ENCODE results near the gene ADAM19.

ADAM19 gene

DNA sequence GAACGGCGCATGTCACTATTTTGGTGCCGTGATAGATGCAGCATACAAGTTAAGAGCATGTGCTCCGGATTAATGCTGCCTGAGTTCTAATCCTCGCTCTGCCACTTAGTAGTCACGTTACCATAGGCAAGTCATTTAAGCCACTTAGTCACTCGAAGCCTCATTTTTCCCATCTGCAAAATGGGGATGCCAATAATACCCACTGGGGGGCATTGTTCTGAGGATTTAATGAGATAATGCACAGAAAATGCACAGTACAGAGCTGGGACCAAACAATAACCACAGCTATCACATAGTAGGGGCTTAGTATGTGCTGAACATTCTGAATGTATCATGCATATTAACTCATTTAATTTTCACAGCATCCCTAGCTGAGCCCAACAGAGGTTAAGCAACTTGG is 106.5 kb downstream of the ADAM19 start:
- FAIRE-seq = no peak

DNA sequence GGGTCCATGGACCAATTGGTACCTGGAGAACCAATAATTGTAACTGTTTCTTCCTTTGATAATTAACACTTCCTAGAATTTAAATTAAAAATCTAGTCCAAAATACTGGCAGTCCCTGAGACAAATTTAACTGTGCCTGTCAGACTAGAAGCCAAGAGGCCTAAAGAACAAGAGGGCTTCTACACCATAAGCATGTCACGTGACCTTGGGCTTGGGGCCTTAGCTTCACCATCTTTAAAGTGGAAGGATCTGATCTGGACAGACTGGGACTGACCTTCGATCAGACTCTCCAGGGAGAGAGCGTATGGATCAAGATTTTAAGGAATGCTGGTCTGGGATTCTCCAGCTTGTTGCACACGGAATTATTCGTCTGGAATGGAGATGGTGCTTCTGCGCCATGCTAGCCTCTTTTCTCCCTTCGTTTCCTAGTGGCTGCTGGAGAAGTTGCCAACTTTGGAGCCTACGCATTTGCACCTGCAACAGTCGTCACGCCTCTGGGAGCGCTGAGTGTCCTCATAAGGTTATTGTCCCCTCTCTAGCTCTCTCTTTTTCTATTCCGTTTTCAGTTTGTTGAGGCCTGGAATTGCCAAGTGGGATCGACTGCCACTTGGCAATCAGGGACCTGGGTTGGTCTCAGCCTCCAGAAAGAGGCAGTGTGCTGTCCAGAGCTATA is 107.1 kb downstream of the ADAM19 start:
- no peak for FAIRE-seq

More for the DNA sequence above, 106.5 kb downstream of the ADAM19 start:
- DNase-seq (ENCODE audit: low spot score) = no peak

DNA sequence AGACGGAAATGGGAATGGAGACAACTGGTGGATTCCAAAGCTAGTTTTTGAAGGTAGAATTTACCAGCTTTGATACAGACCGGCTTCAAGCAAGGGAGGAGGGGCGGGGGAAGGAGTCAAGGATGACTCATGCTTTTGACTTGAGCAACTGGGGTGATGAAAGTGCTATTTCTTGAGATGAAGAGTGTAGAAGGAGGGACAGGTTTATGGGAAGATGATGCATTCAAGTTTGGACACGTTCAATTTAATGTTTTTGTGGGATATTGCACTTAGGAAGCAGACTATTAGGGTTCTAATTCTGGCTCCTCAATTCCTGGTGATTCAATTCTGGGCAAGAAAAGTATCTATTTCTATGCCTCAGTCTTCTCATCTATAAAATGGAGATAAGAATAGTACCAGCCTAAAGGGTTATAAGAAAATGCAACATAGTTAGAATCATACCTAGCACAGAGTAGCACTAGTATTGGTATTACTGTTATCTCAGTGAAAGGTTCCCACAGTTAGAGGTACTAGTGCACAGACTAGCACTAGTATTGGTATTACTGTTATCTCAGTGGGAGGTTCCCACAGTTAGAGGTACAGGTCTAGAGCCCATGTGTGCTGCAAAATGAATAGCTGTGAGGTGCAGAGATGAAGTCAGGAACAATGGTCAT is 110.9 kb downstream of the ADAM19 start:
- FAIRE-seq (peak; percentile 23), DNase-seq (ENCODE audit: low spot score) (peak; percentile 76)

More for the DNA sequence above, 107.1 kb downstream of the ADAM19 start:
- no peak for DNase-seq (ENCODE audit: low spot score)

DNA sequence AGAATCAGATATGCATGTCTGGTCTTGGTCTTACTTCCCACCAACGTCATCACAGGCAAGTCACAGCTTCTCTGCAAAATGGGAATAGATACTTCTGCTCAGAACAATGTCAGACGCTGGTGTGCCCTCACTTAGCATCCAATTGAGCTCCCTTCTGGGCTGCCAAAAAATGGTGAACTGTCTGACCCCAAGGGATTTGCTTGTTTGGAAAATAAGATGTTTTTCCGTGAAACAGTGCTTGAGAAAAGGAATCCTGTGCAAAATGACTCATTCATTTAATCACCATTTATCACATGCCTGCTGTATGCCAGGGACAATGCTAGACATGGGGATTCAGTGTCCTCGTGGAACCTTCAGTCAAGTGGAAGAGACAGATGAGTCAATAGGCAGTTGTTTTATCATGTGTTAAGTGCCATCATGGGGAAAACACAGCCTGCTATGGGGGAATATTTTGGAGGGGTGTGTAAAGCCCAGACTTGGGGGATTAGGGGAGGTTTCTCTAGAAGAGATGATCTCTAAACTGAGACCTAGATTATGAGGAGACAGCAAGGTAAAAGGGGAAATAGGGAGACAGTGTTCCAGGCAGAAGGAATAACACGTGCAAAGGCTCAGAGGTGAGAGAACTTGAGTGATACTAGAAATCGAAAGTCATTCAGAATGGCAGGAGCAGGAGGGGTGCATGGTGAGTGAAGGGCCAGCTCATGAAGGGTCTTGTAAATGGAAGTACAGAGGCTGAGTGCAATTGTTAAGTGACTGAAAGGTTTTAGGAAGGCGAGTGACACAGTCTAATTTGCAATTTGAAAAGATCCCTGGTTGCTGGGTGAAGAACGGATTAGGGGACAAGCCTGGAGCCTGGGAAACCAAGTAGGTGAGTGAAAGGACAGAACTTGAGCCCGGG is 111.7 kb downstream of the ADAM19 start:
- no peak for FAIRE-seq

DNA sequence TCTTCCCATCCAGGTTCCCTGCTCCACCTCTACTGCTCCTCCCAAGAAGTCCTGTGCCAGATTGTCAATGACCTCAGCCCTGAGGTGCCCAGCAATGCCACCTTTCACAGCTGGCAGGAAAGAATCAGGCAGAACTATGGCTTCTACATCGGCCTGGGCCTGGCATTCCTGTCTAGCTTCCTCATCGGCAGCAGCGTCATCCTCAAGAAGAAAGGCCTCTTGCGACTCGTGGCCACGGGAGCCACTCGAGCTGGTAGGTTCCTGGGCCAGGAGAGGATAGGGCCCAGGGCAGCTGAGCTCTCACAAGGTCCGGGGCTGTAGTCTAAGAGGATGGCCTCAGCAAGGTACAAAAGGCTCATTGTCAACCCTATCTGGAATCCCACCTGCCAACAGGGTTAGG is 112.5 kb downstream of the ADAM19 start:
- FAIRE-seq (no peak), DNase-seq (ENCODE audit: low spot score) (no peak)

More for the DNA sequence above, 111.7 kb downstream of the ADAM19 start:
- DNase-seq (ENCODE audit: low spot score) = peak; percentile 38

DNA sequence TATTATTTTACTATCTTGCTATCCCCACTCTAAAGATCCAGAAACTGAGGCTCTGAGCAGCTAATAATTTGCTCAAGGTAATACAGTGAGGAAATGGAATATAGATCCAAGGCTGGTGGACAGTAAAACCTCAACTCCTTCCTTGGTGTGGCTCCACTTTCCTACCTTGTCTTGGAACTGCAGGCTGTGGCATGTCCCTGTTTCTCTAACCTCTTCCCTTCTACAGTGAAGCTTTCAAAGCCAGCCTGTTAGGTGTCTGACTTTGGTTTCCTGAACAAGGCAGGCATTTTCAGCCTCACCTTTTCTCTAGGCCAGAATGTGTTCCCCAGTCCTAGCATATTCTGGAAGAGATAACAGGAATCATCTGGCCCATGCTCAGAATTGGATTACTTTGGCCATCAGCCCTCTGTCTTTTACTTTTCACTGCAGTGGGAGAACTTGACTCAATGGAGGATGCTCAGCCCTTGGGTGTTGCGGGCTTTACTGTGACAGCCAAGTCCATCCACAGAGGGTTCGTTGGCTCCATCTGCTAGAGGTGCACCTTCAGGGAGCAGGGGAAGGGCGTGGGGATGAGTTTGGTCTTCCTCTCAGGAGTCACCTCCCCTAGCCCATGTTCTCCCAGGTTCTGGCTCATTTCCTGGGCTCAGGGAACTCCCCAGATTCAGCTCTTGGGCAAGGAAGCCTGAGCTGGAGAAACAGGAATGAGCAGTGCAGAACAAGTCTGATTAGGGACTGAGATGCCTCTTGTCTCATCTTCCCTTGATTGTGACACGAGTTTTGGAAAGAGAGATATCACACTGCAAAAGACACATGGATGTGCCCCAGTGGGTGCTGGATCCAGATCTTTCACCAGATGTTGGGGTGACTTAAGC is 114.4 kb downstream of the ADAM19 start:
- FAIRE-seq (no peak), DNase-seq (ENCODE audit: low spot score) (no peak)

DNA sequence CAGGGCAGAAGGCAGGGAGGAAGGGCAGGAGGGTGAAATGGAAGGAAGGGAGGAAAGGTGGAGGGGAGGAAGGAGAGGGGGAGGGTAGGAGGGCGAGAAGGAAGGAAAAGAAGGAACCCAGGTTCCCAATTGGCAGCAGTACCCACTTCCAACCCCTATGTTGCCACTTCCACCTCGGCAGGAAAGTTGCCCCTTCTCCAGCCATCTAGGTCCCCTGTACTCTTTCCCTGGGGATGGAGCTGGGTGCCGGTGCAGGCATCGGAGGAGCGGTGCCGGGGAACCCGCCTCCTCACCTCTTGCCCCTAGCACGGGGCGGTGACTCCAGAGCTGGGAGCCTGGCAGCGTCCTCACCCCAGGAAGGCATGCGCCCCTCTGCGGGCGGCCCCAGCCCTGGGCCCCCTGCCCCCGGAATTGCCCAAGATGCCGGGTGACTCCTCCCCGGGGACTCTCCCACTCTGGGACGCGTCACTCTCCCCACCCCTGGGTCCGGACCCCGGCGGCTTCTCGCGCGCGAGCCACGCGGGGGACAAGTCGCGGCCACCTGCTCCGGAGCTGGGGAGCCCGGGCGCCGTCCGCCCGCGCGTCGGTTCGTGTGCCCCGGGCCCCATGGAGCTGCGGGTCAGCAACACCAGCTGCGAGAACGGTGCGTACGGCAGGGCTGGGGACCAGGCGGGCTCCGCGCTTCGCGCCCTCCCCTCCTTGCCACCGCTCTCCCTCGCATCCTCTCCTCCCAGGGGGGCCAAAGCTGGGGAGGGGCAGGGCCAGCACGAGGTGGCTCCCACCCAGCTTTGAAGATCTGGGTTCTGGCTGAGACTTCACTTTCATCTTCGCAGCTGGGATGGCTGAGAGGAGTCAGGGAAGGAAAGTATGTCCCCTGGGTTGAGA is 115.6 kb downstream of the ADAM19 start, which contains the start of gene NIPAL4:
TSS of gene NIPAL4 (plus strand) at position 499 of the 885 bp plus-strand sequence. CDS start at position 607, 108 bp downstream.
- DNase-seq (ENCODE audit: low spot score) = peak; percentile 57

DNA sequence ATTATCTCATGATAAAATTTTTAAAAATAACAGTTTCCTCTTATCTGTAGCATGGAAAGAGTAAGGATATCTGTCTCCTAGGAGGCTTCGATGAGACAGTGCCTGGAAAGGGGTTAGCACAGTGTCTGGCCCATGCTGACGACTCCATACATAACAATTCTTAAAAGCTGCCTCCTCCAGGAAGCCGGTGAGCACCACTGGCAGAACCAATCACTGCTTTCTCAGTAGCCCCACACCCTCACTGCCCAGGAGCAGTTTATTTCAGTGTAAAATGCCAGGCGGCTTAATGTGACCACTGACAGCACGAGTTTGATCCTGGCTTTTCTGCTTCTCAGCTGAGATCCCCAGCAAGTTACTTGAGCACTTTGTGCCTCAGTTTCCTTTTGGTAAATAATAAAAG is 116.7 kb downstream of the ADAM19 start:
- no peak for DNase-seq (ENCODE audit: low spot score)
- FAIRE-seq = no peak

More for the DNA sequence above, 115.6 kb downstream of the ADAM19 start, which contains the start of gene NIPAL4:
- FAIRE-seq = no peak

DNA sequence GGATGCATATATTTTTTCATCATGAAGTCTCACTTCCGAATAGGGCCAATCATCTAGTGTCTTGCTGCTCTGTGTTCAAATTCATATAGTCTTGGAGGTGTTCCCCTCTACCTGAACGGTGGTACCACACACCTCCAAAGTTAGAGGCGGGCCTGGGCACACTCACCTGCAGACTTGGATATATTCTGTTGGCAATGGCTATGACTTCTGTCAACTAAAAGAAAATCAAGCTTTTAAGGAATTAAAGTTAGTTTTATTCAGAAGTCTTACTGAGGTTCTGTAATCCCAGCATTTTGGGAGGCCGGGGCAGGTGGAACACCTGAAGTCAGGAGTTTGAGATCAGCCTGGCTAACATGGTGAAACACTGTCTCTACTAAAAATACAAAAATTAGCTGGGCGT is 118.2 kb downstream of the ADAM19 start:
- FAIRE-seq (no peak), DNase-seq (ENCODE audit: low spot score) (no peak)

DNA sequence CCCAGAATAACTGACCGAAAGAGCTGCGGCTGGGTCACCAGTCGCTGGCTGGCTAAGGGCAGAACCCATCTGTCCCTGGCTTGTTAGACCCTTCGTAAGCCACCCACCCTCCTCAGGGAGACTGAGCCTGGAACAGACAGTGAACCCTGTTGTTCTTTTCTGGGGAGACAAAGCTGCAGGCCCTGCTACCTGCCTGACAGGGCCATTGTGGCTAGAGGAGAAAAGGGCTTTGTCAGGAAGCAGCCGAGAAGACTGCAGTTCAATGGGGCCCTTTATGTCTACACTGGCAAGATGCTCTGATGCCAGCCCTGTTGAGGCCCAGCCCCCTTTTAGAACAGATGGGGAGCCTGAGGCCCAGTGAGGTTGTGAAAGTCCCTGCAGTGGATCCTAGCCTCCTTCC is 119.3 kb downstream of the ADAM19 start:
- no peak for FAIRE-seq
- DNase-seq (ENCODE audit: low spot score) = no peak

DNA sequence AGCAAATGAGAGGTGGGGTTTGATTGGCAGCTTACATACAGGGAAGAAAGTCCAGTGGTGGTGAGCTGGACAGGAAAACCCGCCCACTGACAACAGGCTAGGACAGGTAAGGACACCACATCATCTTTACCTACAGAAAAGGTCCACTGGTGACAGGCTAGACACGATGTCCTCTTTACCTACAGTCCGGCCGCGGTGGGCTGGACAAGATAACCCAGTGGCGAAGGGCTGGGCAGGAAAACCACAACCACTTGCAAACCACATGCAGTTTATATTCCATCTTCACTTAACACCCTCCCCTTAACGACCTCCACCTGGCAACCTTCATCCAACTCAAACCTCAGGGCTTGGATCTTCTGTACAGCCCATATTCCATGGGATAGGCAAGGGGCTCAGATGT is 120.5 kb downstream of the ADAM19 start:
- FAIRE-seq = peak; percentile 5

DNA sequence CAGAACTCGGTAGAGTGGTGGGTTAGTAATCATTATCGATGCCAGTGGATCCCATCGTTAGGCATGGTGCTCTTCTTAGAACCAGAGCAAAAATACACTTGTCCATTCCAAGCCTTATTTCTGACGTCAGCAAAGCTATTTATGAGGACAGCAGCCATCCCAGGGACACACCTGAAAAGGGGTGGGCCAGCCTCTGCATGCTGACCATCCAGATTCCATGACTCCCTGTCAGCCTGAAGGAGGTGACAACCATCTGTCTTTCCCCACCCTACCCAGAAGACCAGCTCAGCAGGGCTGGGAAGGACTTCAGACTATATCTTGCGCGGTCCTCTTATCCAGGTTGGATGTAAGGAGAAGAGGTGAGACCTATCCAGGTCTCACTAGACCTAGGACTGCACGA is 121.3 kb downstream of the ADAM19 start:
- FAIRE-seq = no peak

More for the DNA sequence above, 120.5 kb downstream of the ADAM19 start:
- no peak for DNase-seq (ENCODE audit: low spot score)

DNA sequence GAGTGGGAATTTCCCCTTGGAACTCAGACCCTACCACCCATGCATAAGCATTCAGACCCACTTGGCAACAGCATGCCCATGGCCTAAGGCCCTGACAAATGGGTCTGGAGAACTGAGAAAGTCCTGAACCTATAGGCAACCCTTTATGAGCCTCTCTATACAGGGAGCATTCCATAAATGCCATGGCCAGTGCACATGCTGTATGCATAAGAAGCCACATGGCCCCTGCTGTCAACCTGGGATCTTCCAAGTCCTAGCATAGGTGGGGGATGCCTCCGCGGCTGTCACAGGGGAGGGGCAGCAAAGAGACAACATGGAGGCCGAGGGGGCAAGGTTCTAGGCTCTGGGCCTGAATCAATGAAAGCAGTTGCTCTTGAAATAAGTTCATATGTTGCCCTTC is 123.8 kb downstream of the ADAM19 start:
- FAIRE-seq (no peak), DNase-seq (ENCODE audit: low spot score) (no peak)

More for the DNA sequence above, 121.3 kb downstream of the ADAM19 start:
- DNase-seq (ENCODE audit: low spot score) = no peak

DNA sequence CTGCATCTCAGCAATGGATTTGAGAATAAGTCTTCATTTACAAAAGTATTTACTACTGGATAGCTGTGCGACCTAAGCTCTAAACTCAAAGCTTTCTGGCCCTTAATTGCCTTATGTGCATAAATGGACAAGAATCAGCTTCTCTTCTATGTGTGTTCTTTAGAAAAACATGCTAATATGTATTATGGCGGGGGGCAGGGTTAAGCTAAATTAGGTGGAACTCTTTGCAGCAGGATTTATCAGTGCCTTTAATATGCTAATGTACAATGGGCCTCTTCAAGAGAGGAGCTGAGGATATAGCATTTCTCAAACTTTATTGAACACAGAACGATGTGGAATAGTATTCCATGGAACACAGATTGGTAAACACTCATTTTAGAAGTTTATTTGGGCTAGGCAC is 125.6 kb downstream of the ADAM19 start:
- no peak for DNase-seq (ENCODE audit: low spot score)
- FAIRE-seq = no peak

DNA sequence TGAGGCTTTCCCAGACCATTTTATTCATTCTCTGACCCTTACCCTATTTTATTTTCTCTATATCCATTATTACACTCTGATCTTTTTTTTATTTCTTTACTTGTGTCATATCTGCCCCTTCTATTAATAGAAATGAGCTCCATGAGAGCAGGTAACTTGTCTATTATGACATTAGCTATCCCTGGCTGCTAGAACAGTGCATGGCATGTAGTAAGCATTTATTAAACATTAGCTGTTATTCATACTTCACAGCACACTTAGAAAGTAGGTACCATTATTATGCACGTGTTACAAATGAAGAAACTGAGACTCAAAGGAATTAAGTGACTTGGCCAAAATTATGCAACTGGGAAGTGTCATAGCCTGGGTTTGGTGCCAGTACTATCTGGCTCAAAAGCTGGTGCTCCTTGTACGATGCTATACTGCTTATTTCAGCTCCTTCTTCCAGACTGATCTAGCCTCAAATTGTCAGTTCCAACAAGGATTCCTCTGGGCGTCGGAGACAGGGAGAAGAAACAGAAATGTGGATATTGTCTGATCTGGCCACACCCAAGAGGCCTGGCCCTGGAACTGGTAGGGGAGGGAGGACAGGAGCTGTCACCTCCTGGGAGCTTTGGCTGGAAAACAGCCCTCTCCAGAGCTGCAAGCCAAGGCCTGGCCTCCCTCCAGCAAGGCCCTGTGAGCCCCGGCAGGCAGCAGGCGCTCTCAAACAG is 126.4 kb downstream of the ADAM19 start:
- FAIRE-seq (no peak), DNase-seq (ENCODE audit: low spot score) (no peak)

DNA sequence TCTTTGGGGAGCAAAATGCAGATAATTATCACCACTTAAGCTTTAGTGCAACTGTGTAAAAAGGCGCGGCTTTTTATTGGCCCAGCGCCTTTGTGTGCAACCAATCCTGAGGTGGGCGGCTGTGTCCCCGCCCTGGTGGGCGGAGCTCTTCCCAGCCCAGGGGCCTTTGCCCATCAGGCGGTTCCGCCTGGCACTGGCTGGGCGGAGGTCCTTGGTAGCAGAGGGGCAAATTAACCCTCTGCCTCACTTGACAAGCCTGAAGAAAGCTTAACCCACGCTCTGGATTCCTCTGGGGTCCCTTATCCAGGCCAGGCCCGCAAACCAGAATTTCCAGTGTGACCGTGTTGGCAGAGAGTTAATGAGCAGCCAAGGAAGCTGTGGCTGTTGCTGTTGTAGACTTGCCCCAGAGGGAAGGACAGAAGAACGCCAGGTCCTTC is 128.4 kb downstream of the ADAM19 start:
- FAIRE-seq = no peak
- no peak for DNase-seq (ENCODE audit: low spot score)

DNA sequence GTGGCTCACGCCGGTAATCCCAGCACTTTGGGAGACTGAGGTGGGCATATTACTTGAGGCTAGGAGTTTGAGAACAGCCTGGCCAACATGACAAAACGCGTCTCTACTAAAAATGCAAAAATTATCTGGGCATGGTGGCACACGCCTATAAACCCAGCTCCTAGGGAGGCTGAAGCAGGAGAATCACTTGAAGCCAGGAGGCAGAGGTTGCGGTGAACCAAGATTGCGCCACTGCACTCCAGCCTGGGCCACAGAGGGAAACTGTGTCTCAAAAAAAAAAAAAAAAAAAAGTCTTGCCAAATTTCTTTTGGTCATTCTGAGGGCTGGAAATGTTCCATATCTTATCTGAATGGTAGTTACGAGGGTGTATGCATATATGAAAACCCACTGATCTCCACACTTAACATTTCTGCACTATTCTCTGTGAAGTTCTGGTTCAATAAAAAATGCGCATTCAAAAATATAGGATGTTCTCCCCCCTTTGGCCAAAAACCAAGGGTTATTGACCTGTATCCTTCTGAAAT is 129.1 kb downstream of the ADAM19 start:
- DNase-seq (ENCODE audit: low spot score) (no peak), FAIRE-seq (no peak)

DNA sequence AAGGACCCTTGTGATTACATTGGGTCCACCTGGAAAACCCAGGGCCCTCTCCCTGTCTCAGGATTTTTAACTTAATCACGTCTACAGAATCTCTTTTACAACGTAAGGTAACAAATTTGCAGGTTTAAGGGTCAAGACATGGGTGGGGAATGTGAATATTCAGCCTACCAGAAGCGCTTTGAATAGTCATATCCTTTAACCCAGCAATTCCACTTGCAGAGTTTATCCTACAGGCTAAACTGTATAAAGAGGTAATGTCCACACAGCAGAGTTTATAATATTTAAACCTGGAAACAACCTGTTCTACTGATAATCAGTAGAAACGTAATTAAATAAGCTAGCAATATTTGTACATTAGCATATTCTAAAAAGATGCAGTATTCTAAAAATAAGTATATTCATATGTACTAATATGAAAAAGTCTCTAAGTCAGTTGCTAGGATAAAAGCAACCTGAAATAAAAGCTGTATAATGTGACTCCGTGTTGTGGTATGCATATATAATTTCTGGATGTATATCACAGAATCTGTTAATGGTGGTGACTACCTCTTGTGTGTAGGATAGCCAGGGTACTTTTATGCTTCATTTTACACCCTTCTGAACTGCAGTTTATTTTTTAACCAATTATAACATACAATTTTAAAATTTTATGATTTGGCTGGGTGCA is 129.7 kb downstream of the ADAM19 start:
- DNase-seq (ENCODE audit: low spot score) (no peak), FAIRE-seq (no peak)

All from urothelium cell line (cell line).